GM21367 (cell line): ENCODE data around the gene PLA1A.
"Not testable (repeated sequence)": the region's sequence is repeated elsewhere in the genome, so short reads cannot be mapped to it uniquely, and the experiment has no call there.

Experiments
- ATAC-seq: cut with Tn5 transposase; IDR thresholded peaks from one replicate; pipeline ENCODE4 v1.9.1; 2021; ENCODE audit not compliant: unreplicated experiment

Gene PLA1A

GRCh38 chr3:119660474-119661440 is 63.1 kb downstream of the PLA1A start, which contains the start of gene POPDC2:
Gene POPDC2, minus strand, starts transcription at chr3:119660589. Its CDS starts 166 bp downstream, at chr3:119660423.
- ATAC-seq, result no peak

GRCh38 chr3:119662604-119663373 is 65.1 kb downstream of the PLA1A start:
- no peak for ATAC-seq

- ATAC-seq, result no peak
Observed at GRCh38 chr3:119663885-119664284, 66.2 kb downstream of the PLA1A start.

GRCh38 chr3:119664370-119664769 is 66.7 kb downstream of the PLA1A start:
- no peak for ATAC-seq

GRCh38 chr3:119664850-119665379 is 67.2 kb downstream of the PLA1A start:
- ATAC-seq, result no peak

- no peak for ATAC-seq
Observed at GRCh38 chr3:119665954-119666559, 68.4 kb downstream of the PLA1A start.

GRCh38 chr3:119669906-119670570 is 72.4 kb downstream of the PLA1A start:
- no peak for ATAC-seq

- ATAC-seq, result no peak
Observed at GRCh38 chr3:119672776-119673175, 75.1 kb downstream of the PLA1A start.

- ATAC-seq, result no peak
Observed at GRCh38 chr3:119673875-119674274, 76.2 kb downstream of the PLA1A start.

- ATAC-seq, result no peak
Observed at GRCh38 chr3:119675188-119675874, 77.6 kb downstream of the PLA1A start.

- no peak for ATAC-seq
Observed at GRCh38 chr3:119676020-119676419, 78.3 kb downstream of the PLA1A start.

GRCh38 chr3:119676771-119677640 is 79.3 kb downstream of the PLA1A start, which contains the start of gene COX17:
Gene COX17, minus strand, starts transcription at chr3:119677406. Its CDS starts 96 bp downstream, at chr3:119677310.
- ATAC-seq, result peak; percentile 85

GRCh38 chr3:119677641-119677934 is 79.9 kb downstream of the PLA1A start:
- ATAC-seq, result no peak

- ATAC-seq, result not testable (repeated sequence)
Observed at GRCh38 chr3:119678209-119678608, 80.5 kb downstream of the PLA1A start.
